ENCODE results near the gene NPY1R. TPM values are rescaled to one million over a fixed set of nuclear protein-coding genes. Genes with fewer than 3 reads are reported as not detected.

NPY1R gene
- total and polyA plus RNA-seq, 4 donors: 0.07 to 1.7 (median 1.1) TPM

DNA sequence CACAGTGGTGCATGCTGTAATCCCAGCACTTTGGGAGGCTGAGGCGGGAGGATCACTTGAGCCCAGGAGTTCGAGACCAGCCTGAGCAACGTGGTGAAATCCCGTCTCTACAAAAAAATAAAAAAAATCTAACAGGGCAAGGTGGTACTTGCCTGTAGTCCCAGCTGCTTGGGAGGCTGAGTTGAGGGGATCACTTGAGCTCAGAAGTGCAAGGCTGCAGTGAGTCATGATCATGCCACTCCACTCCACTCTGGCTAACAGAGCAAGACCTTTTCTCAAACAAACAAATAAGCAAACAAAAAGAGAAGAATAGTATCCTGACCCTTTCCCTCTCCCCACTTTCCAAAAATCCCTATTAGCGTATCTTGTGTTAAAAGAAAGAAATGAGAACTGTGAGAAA is 52.7 kb downstream of the NPY1R start:
- Histone ChIP-seq H3K27me3 (ENCODE audit: control insufficient read depth in 3 of 3, insufficient read depth in 3 of 3, low read length in 2 of 3) (no peaks in the 10 kb centered on the region), H3K27ac (ENCODE audit: low read depth in 1 of 2, low read length in 1 of 2) (no peak overlapping the region), H3K4me3 (no peak overlapping the region), H3K4me1 (ENCODE audit: control insufficient read depth in 5 of 5, insufficient read depth in 5 of 5, low read length in 5 of 5) (no peaks in the 10 kb centered on the region), H3K9me3 (ENCODE audit: control insufficient read depth in 4 of 4, insufficient read depth in 3 of 4, low read length in 3 of 4) (no peaks in the 10 kb centered on the region), H3K9ac (ENCODE audit: insufficient read depth in 1 of 2, low read length in 2 of 2) (no peak overlapping the region), H3K36me3 (ENCODE audit: control insufficient read depth in 4 of 4, insufficient read depth in 4 of 4, low read length in 4 of 4) (no peaks in the 10 kb centered on the region)
- ATAC-seq (ENCODE audit: insufficient read depth, low FRiP score) (peak; percentile 27), DNase-seq (no peak)
- WGBS, 2 donors: 79 to 80% methylated on average over 5 of the region's 5 CpGs
- TF ChIP-seq, protein P1, sequence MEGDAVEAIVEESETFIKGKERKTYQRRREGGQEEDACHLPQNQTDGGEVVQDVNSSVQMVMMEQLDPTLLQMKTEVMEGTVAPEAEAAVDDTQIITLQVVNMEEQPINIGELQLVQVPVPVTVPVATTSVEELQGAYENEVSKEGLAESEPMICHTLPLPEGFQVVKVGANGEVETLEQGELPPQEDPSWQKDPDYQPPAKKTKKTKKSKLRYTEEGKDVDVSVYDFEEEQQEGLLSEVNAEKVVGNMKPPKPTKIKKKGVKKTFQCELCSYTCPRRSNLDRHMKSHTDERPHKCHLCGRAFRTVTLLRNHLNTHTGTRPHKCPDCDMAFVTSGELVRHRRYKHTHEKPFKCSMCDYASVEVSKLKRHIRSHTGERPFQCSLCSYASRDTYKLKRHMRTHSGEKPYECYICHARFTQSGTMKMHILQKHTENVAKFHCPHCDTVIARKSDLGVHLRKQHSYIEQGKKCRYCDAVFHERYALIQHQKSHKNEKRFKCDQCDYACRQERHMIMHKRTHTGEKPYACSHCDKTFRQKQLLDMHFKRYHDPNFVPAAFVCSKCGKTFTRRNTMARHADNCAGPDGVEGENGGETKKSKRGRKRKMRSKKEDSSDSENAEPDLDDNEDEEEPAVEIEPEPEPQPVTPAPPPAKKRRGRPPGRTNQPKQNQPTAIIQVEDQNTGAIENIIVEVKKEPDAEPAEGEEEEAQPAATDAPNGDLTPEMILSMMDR (IDR thresholded peaks at IDR 0.05; ENCODE audit: control extremely low read depth, extremely low read depth): no peak

DNA sequence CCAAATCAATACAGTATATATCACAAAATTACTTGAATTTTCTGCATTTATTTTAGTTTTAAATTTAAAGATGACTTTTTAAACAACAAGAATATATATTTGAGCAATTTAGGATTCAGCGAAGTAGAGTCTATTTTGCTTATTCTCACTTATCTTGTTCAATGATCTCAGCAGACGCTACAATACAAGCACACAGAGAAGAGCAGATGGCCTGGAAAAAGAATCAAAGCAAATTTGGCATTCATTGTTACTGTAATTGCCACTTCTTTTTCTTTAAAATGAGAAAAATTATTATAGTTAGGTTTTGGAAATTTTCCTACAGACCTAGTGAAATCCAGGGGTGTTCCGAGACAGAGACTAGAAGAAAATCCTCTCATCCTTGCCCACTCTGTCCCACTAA is 57.5 kb downstream of the NPY1R start:
- WGBS, 2 donors: 89 to 97% methylated on average over 3 of the region's 3 CpGs
- H3K36me3 ChIP-seq (ENCODE audit: control insufficient read depth in 4 of 4, insufficient read depth in 4 of 4, low read length in 4 of 4): no peaks in the 10 kb centered on the region
- no peaks in the 10 kb centered on the region for H3K9me3 ChIP-seq (ENCODE audit: control insufficient read depth in 4 of 4, insufficient read depth in 3 of 4, low read length in 3 of 4)
- H3K27ac ChIP-seq (ENCODE audit: low read depth in 1 of 2, low read length in 1 of 2): no peak overlapping the region
- no peaks in the 10 kb centered on the region for H3K27me3 ChIP-seq (ENCODE audit: control insufficient read depth in 3 of 3, insufficient read depth in 3 of 3, low read length in 2 of 3)
- no peak overlapping the region for H3K4me3 ChIP-seq
- ATAC-seq (ENCODE audit: insufficient read depth, low FRiP score): no peak
- DNase-seq: no peak
- TF ChIP-seq, protein P1 (IDR thresholded peaks at IDR 0.05; ENCODE audit: control extremely low read depth, extremely low read depth): no peak
- H3K4me1 ChIP-seq (ENCODE audit: control insufficient read depth in 5 of 5, insufficient read depth in 5 of 5, low read length in 5 of 5): no peaks in the 10 kb centered on the region
- H3K9ac ChIP-seq (ENCODE audit: insufficient read depth in 1 of 2, low read length in 2 of 2): no peak overlapping the region

Other genes with a start within 250 kb of the NPY1R start
- gene NAF1, start 165.7 kb downstream of the NPY1R start, total RNA-seq: 10 to 100 TPM; 21.5 to 37.1 TPM
- gene NAF1, start 165.7 kb downstream of the NPY1R start, polyA plus RNA-seq: 1 to 10 TPM; 3.9 to 8.7 TPM
- under 1 TPM in 1 of 2 donors, not detected in 1; 0.26 TPM for gene NPY5R, start 11.3 kb upstream of the NPY1R start, total RNA-seq
- gene NPY5R, start 11.3 kb upstream of the NPY1R start, polyA plus RNA-seq: under 1 TPM in 1 of 2 donors, not detected in 1; 0.10 TPM
- gene TKTL2, start 141.2 kb upstream of the NPY1R start, total RNA-seq: not detected
- under 1 TPM in 1 of 2 donors, not detected in 1; 0.02 TPM for gene TKTL2, start 141.2 kb upstream of the NPY1R start, polyA plus RNA-seq
- gene TMA16, start 162.1 kb upstream of the NPY1R start, total RNA-seq: 10 to 100 TPM; 22.4 to 23.8 TPM
- gene TMA16, start 162.1 kb upstream of the NPY1R start, polyA plus RNA-seq: 10 to 100 TPM; 15.7 to 17.2 TPM

All from lung (tissue), 12 donors.